Left kidney (tissue), 8 donors: ENCODE data around the gene HES7. TPM values are rescaled to one million over a fixed set of nuclear protein-coding genes. Genes with fewer than 3 reads are reported as not detected.
"Not testable (repeated sequence)": the region's sequence is repeated elsewhere in the genome, so short reads cannot be mapped to it uniquely, and the experiment has no call there.

Source experiments
- DNase-seq: peaks from one replicate; pipeline ENCODE4 v3.0.0-alpha.2; 2013
- long read RNA-seq, 8 donors: transcript quantifications; one replicate each; lab custom pipeline, GENCODE V29; 2026
- polyA plus RNA-seq: library from polyadenylated mRNA; unstranded; fragments of 120-200 nt; gene quantifications from one replicate; pipeline ENCODE4 v1.2.1, GENCODE V29; 2013; ENCODE audit not compliant: insufficient read length

Gene HES7
- polyA plus RNA-seq, result not detected
- long read RNA-seq, donor 1, result 0 reads
- long read RNA-seq, donor 2, result 0 reads
- long read RNA-seq, donor 3, result 0 reads
- long read RNA-seq, donor 4, result 0 reads
- long read RNA-seq, donor 5, result 0 reads
- long read RNA-seq, donor 6, result 0 reads
- long read RNA-seq, donor 7, result 0 reads
- long read RNA-seq, donor 8, result 0 reads

GRCh38 chr17:8123695-8124349 lies at the start of gene HES7:
HES7 (minus strand) TSS chr17:8124106; CDS start chr17:8124084, 22 bp downstream.
- DNase-seq, result no peak

- peak; percentile 93 for DNase-seq
These were observed 49.4 kb upstream of the HES7 start for GRCh38 chr17:8173056-8173870.

GRCh38 chr17:8170186-8170585 lies 46.3 kb upstream of the HES7 start:
- DNase-seq, result not testable (repeated sequence)

- DNase-seq, result no peak
These were observed 43.6 kb upstream of the HES7 start for GRCh38 chr17:8167526-8167925.

- DNase-seq, result no peak
These were observed 42.8 kb upstream of the HES7 start for GRCh38 chr17:8166731-8167130.

- DNase-seq, result no peak
These were observed 40.9 kb upstream of the HES7 start for GRCh38 chr17:8164815-8165131.

- DNase-seq, result no peak
These were observed 40.3 kb upstream of the HES7 start for GRCh38 chr17:8163978-8164814.

- DNase-seq, result no peak
These were observed 39.4 kb upstream of the HES7 start for GRCh38 chr17:8162997-8163977.

- no peak for DNase-seq
These were observed 38.5 kb upstream of the HES7 start, which contains the start of gene VAMP2 for GRCh38 chr17:8162233-8162996. VAMP2 (minus strand) TSS chr17:8162948; CDS start chr17:8162879, 69 bp downstream.

GRCh38 chr17:8161289-8162232 lies 37.7 kb upstream of the HES7 start:
- DNase-seq, result no peak

GRCh38 chr17:8160741-8161221 lies 36.9 kb upstream of the HES7 start:
- DNase-seq, result no peak

- DNase-seq, result no peak
These were observed 36.3 kb upstream of the HES7 start for GRCh38 chr17:8160224-8160577.

GRCh38 chr17:8159459-8160223 lies 35.7 kb upstream of the HES7 start:
- DNase-seq, result no peak

GRCh38 chr17:8159032-8159400 lies 35.1 kb upstream of the HES7 start:
- DNase-seq, result no peak

GRCh38 chr17:8158267-8159031 lies 34.5 kb upstream of the HES7 start:
- peak; percentile 88 for DNase-seq

- peak; percentile 100 for DNase-seq
These were observed 32.5 kb upstream of the HES7 start for GRCh38 chr17:8156246-8156992.

- no peak for DNase-seq
These were observed 32.0 kb upstream of the HES7 start for GRCh38 chr17:8155996-8156245.
